ENCODE data around the gene FAM53A. TPM values are rescaled to one million over a fixed set of nuclear protein-coding genes. Genes with fewer than 3 reads are reported as not detected.

Gene FAM53A
- polyA plus RNA-seq, 2 donors, result 1.2 to 1.3 TPM

DNA sequence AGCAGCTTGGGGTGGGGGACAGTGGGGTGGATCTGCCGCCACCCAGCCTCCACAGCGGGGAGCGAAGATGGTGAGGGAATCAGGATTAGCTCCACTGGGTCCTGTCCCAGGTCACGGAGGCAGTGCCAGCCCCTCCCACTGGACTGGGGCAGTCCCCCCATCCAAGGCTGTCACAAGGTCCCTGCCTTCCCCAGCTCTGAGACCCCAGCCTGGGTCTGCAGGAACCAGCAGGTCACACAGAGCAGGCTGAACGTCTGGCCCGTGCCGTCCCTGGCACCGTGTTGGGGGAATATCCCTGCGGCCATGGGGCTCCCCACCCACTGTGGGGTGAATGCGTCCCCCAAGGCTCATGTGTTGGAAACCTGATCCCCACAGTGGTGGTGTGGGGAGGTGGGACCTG lies 62.6 kb downstream of the FAM53A start:
- Histone ChIP-seq H3K4me1 (ENCODE audit: control insufficient read depth in 2 of 2, insufficient read depth in 2 of 2, low read length in 1 of 2) (no peaks in the 10 kb centered on the region), H3K4me3 (ENCODE audit: low read depth in 1 of 2, low read length in 2 of 2) (no peak overlapping the region), H3K9me3 (ENCODE audit: control insufficient read depth in 2 of 2, insufficient read depth in 1 of 2, low read depth in 1 of 2, low read length in 1 of 2) (peaks cover 0 to 6% of the 10 kb centered on the region in 2 donors), H3K27me3 (ENCODE audit: control insufficient read depth in 1 of 2, insufficient read depth in 2 of 2, low read length in 2 of 2) (no peaks in the 10 kb centered on the region), H3K36me3 (ENCODE audit: control insufficient read depth in 2 of 2, insufficient read depth in 2 of 2, low read length in 1 of 2) (no peaks in the 10 kb centered on the region), H3K27ac (ENCODE audit: low read depth in 2 of 2, low read length in 1 of 2) (no peak overlapping the region)
- WGBS, 2 donors, result 80 to 82% methylated on average over 10 of the region's 10 CpGs

DNA sequence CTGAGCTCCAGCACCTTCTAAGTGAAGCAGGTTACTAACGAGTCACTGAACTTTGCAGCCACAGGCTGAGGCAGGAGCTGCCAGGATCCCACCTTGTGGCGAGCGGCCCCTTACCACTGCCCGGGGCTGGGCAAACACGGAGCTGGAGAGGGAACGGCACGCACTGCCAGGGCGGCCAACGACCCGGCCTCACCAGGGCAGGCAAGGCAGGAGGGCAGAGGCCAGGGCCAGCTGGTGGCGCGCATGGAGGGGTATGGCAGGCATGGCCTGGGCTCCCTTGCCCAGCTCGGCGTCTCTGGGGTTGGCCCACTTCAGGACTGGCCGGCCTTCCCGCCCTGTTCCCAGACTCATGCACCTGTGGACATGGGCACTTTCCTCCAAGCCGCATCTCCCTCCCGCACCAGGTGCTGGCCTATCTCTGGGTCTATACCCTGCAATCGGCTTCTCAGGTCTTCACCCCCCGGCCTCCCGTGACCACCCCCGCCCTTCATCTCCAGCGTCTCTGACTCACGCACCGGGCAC lies 64.9 kb downstream of the FAM53A start:
- Histone ChIP-seq H3K27me3 (ENCODE audit: control insufficient read depth in 1 of 2, insufficient read depth in 2 of 2, low read length in 2 of 2) (no peaks in the 10 kb centered on the region), H3K9me3 (ENCODE audit: control insufficient read depth in 2 of 2, insufficient read depth in 1 of 2, low read depth in 1 of 2, low read length in 1 of 2) (peaks cover 0 to 6% of the 10 kb centered on the region in 2 donors), H3K36me3 (ENCODE audit: control insufficient read depth in 2 of 2, insufficient read depth in 2 of 2, low read length in 1 of 2) (no peaks in the 10 kb centered on the region), H3K4me1 (ENCODE audit: control insufficient read depth in 2 of 2, insufficient read depth in 2 of 2, low read length in 1 of 2) (no peaks in the 10 kb centered on the region), H3K27ac (ENCODE audit: low read depth in 2 of 2, low read length in 1 of 2) (no peak overlapping the region), H3K4me3 (ENCODE audit: low read depth in 1 of 2, low read length in 2 of 2) (no peak overlapping the region)
- whole genome bisulfite sequencing, 2 donors, result 90 to 92% methylated on average over 25 of the region's 25 CpGs

DNA sequence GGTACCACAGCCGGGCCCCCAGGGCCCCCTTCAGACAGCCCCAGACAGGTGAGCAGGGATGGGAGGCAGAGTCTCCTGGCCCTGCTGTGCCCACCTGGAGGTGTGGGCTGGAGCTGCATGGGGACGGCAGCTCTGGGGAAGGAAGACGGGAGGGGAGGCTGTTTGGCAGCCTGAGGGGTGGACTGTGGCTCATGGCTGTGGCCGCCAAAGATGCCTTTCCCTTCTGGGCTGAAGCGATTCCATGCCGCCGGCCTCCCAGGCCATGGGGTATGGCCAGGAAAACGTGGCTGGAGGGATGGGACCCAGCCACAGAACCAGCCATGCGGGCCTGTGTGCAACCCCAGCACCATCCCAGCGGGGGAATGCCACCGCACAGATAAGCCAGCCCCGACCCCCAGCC lies 65.7 kb downstream of the FAM53A start:
- Histone ChIP-seq H3K27ac (ENCODE audit: low read depth in 2 of 2, low read length in 1 of 2) (no peak overlapping the region), H3K4me1 (ENCODE audit: control insufficient read depth in 2 of 2, insufficient read depth in 2 of 2, low read length in 1 of 2) (no peaks in the 10 kb centered on the region), H3K9me3 (ENCODE audit: control insufficient read depth in 2 of 2, insufficient read depth in 1 of 2, low read depth in 1 of 2, low read length in 1 of 2) (peaks cover 0 to 6% of the 10 kb centered on the region in 2 donors), H3K4me3 (ENCODE audit: low read depth in 1 of 2, low read length in 2 of 2) (no peak overlapping the region), H3K27me3 (ENCODE audit: control insufficient read depth in 1 of 2, insufficient read depth in 2 of 2, low read length in 2 of 2) (no peaks in the 10 kb centered on the region), H3K36me3 (ENCODE audit: control insufficient read depth in 2 of 2, insufficient read depth in 2 of 2, low read length in 1 of 2) (no peaks in the 10 kb centered on the region)
- WGBS, 2 donors, result 83 to 86% methylated on average over 12 of the region's 12 CpGs

DNA sequence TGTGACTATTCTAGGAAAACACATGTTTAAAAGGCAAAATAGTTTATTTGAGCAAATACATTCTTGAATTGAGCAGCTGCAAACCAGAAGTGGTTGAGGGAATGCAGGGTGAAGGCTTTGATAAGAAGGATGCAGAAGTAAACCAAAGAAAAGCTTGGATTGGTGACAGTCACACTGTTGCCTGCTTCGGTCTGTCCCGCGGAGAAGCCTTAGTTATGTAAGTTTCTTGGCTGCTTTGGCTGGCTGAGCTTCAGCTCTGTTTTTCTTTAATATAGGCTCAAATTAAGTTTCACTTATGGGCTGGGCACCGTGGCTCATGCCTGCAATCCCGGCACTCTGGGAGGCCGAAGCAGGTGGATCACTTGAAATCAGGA lies 67.6 kb downstream of the FAM53A start:
- no peaks in the 10 kb centered on the region for H3K36me3 ChIP-seq (ENCODE audit: control insufficient read depth in 2 of 2, insufficient read depth in 2 of 2, low read length in 1 of 2)
- H3K4me3 ChIP-seq (ENCODE audit: low read depth in 1 of 2, low read length in 2 of 2), result no peak overlapping the region
- H3K9me3 ChIP-seq (ENCODE audit: control insufficient read depth in 2 of 2, insufficient read depth in 1 of 2, low read depth in 1 of 2, low read length in 1 of 2), result peaks cover 0 to 9% of the 10 kb centered on the region in 2 donors
- no peaks in the 10 kb centered on the region for H3K27me3 ChIP-seq (ENCODE audit: control insufficient read depth in 1 of 2, insufficient read depth in 2 of 2, low read length in 2 of 2)
- H3K27ac ChIP-seq (ENCODE audit: low read depth in 2 of 2, low read length in 1 of 2), result no peak overlapping the region
- 42 to 66% methylated on average over 6 of the region's 6 CpGs for WGBS, 2 donors
- no peaks in the 10 kb centered on the region for H3K4me1 ChIP-seq (ENCODE audit: control insufficient read depth in 2 of 2, insufficient read depth in 2 of 2, low read length in 1 of 2)

DNA sequence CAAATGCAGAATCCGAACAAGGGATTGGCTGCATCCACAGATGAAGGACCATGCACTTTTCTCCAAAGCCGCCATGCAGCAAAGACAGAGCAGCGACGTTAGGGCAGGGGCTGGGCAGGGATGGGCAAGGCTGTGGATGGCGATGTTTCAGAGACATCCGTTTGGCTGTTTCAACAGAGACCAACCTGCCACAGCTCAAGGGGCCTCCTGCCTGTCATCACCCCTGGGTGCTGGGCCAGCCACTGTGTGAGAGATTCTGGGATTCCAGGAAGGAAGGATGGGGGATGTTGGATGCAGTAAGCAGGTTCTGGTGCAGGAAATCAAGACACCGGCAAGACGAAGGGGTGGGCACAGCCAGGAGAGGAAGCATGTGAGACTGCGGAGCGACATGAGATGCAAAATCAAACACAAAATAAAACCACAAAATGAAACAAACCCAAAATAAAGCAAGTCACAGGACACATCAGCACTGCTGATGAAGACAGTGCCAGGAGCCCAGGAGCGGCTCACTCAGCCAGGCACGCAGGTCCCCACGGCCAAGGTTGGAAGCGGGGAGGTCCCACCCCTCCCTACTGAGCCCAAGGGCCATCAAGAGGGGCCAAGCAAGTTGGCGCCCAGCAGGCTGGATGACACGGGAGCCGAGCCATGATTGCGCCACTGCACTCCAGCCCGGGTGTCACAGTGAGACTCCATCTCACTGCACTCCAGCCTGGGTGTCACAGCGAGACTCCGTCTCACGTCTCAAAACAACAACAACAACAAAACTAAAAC lies 68.1 kb downstream of the FAM53A start:
- H3K9me3 ChIP-seq (ENCODE audit: control insufficient read depth in 2 of 2, insufficient read depth in 1 of 2, low read depth in 1 of 2, low read length in 1 of 2), result peaks cover 0 to 9% of the 10 kb centered on the region in 2 donors
- H3K27me3 ChIP-seq (ENCODE audit: control insufficient read depth in 1 of 2, insufficient read depth in 2 of 2, low read length in 2 of 2), result no peaks in the 10 kb centered on the region
- no peak overlapping the region for H3K4me3 ChIP-seq (ENCODE audit: low read depth in 1 of 2, low read length in 2 of 2)
- no peaks in the 10 kb centered on the region for H3K4me1 ChIP-seq (ENCODE audit: control insufficient read depth in 2 of 2, insufficient read depth in 2 of 2, low read length in 1 of 2)
- WGBS, 2 donors, result 73 to 82% methylated on average over 22 of the region's 22 CpGs
- no peaks in the 10 kb centered on the region for H3K36me3 ChIP-seq (ENCODE audit: control insufficient read depth in 2 of 2, insufficient read depth in 2 of 2, low read length in 1 of 2)
- no peak overlapping the region for H3K27ac ChIP-seq (ENCODE audit: low read depth in 2 of 2, low read length in 1 of 2)

DNA sequence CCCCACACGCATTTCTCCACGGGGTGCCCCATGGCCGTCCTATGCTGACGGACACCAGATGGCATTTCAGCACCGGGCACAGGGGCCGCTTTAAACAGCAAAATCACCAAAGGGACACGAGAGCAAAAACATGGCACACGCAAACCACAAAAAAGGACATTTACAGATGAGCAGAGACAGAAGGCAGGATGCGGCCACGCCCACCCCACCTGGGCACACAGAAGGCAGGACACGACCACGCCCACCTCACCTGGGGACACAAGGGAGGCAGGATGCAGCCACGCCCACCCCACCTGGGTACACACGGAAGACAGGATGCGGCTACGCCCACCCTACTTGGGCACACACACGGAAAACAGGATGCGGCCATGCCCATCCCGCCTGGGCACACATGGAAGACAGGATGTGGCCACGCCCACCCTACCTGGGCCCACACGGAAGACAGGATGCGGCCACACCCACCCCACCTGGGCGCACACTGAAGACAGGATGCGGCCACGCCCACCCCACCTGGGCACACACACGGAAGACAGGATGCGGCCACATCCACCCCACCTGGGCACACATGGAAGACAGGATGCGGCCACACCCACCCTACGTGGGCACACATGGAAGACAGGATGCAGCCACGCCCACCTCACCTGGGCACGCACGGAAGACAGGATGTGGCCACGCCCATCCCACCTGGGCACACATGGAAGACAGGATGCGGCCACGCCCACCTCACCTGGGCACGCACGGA lies 69.1 kb downstream of the FAM53A start:
- no peaks in the 10 kb centered on the region for H3K4me1 ChIP-seq (ENCODE audit: control insufficient read depth in 2 of 2, insufficient read depth in 2 of 2, low read length in 1 of 2)
- H3K9me3 ChIP-seq (ENCODE audit: control insufficient read depth in 2 of 2, insufficient read depth in 1 of 2, low read depth in 1 of 2, low read length in 1 of 2), result peaks cover 0 to 9% of the 10 kb centered on the region in 2 donors
- WGBS, 2 donors, result 70 to 74% methylated on average over 36 to 37 of the region's 37 CpGs
- H3K36me3 ChIP-seq (ENCODE audit: control insufficient read depth in 2 of 2, insufficient read depth in 2 of 2, low read length in 1 of 2), result no peaks in the 10 kb centered on the region
- H3K4me3 ChIP-seq (ENCODE audit: low read depth in 1 of 2, low read length in 2 of 2), result no peak overlapping the region
- H3K27me3 ChIP-seq (ENCODE audit: control insufficient read depth in 1 of 2, insufficient read depth in 2 of 2, low read length in 2 of 2), result no peaks in the 10 kb centered on the region
- H3K27ac ChIP-seq (ENCODE audit: low read depth in 2 of 2, low read length in 1 of 2), result no peak overlapping the region

DNA sequence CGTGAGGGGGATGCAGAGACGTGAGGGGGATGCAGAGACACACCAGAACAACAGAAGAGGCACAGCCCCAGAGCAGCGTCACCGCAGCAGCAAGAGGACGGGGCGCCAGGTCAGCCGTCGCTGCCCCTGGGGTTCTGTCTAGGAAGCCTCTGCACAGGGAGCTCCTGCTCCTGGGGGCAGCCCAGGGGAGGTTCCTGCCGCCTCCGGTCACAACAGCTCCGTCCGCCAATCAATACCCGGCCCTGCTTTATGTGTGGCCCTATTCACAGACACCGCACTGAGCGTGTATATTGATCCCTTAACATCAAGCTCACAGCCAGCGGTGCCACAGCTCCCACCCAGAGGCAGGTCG lies 69.6 kb downstream of the FAM53A start:
- Histone ChIP-seq H3K27ac (ENCODE audit: low read depth in 2 of 2, low read length in 1 of 2) (no peak overlapping the region), H3K4me1 (ENCODE audit: control insufficient read depth in 2 of 2, insufficient read depth in 2 of 2, low read length in 1 of 2) (no peaks in the 10 kb centered on the region), H3K27me3 (ENCODE audit: control insufficient read depth in 1 of 2, insufficient read depth in 2 of 2, low read length in 2 of 2) (no peaks in the 10 kb centered on the region), H3K9me3 (ENCODE audit: control insufficient read depth in 2 of 2, insufficient read depth in 1 of 2, low read depth in 1 of 2, low read length in 1 of 2) (peaks cover 0 to 9% of the 10 kb centered on the region in 2 donors), H3K36me3 (ENCODE audit: control insufficient read depth in 2 of 2, insufficient read depth in 2 of 2, low read length in 1 of 2) (no peaks in the 10 kb centered on the region), H3K4me3 (ENCODE audit: low read depth in 1 of 2, low read length in 2 of 2) (no peak overlapping the region)
- 87 to 91% methylated on average over 13 to 17 of the region's 17 CpGs for WGBS, 2 donors

DNA sequence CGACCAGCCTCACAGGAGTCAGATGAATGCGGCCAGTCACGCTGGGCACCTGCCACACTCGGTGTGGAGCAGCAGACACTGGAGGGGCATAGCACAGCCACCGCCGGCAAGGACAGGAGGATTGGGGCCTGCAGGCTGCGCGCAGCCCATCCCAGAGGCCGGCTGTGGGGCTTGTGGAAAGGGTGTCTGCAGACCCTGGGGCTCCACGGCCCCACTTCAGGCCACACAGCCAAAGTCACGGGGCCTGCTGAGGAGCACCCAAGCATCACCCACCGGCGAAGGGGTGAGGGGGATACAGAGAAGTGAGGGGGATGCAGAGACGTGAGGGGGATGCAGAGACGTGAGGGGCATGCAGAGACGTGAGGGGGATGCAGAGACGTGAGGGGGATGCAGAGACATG lies 70.1 kb downstream of the FAM53A start:
- Histone ChIP-seq H3K27ac (ENCODE audit: low read depth in 2 of 2, low read length in 1 of 2) (no peak overlapping the region), H3K27me3 (ENCODE audit: control insufficient read depth in 1 of 2, insufficient read depth in 2 of 2, low read length in 2 of 2) (no peaks in the 10 kb centered on the region), H3K4me3 (ENCODE audit: low read depth in 1 of 2, low read length in 2 of 2) (no peak overlapping the region), H3K4me1 (ENCODE audit: control insufficient read depth in 2 of 2, insufficient read depth in 2 of 2, low read length in 1 of 2) (no peaks in the 10 kb centered on the region), H3K36me3 (ENCODE audit: control insufficient read depth in 2 of 2, insufficient read depth in 2 of 2, low read length in 1 of 2) (no peaks in the 10 kb centered on the region), H3K9me3 (ENCODE audit: control insufficient read depth in 2 of 2, insufficient read depth in 1 of 2, low read depth in 1 of 2, low read length in 1 of 2) (peaks cover 0 to 9% of the 10 kb centered on the region in 2 donors)
- 87 to 92% methylated on average over 17 of the region's 17 CpGs for WGBS, 2 donors

DNA sequence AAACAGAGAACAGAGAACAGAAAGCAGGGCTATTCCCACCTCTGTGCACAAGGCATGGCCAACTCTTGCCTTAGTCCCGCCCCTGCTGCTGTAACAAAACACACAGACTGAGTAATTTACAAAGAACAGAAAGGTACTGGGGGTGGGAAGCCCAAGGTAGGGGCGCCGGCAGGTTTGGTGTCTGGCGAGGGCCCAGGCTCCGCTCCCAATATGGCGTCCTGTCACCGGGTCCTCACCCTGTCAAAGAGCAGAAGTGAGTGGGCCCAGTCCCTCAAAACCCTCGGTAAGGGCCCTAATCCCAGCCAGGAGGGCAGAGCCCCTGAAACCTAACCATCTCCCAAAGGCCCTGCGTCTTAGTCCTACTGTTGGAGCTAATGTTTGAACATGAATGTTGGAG lies 71.0 kb downstream of the FAM53A start:
- Histone ChIP-seq H3K4me3 (ENCODE audit: low read depth in 1 of 2, low read length in 2 of 2) (no peak overlapping the region), H3K27me3 (ENCODE audit: control insufficient read depth in 1 of 2, insufficient read depth in 2 of 2, low read length in 2 of 2) (no peaks in the 10 kb centered on the region), H3K27ac (ENCODE audit: low read depth in 2 of 2, low read length in 1 of 2) (no peak overlapping the region), H3K9me3 (ENCODE audit: control insufficient read depth in 2 of 2, insufficient read depth in 1 of 2, low read depth in 1 of 2, low read length in 1 of 2) (peaks cover 2 to 7% of the 10 kb centered on the region in 2 donors), H3K36me3 (ENCODE audit: control insufficient read depth in 2 of 2, insufficient read depth in 2 of 2, low read length in 1 of 2) (no peaks in the 10 kb centered on the region), H3K4me1 (ENCODE audit: control insufficient read depth in 2 of 2, insufficient read depth in 2 of 2, low read length in 1 of 2) (no peaks in the 10 kb centered on the region)
- 81 to 82% methylated on average over 9 of the region's 9 CpGs for WGBS, 2 donors

Measured in esophagus (tissue), 2 donors.